ENCODE results near the gene ZNHIT3.

ZNHIT3 gene

DNA sequence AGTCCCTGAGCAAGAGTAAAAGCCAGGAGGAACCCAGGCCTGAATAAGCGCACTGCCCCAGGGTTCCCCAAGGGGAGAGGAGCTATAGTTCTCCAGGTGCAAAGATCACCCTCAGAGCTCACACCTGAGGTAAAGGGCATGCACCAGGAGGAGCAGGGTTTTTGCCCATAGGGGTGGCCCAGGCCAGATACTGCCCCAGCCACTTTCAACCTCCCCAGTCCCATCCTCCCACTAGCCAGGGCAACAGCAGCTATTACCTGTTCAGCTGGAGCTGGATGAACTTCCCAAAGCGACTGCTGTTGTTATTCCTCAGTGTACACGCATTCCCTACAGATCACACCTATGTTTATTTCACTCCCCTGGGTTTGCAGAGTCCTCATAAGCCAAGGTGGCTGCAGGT lies 28.4 kb downstream of the ZNHIT3 start:
- no peak for DNase-seq

DNA sequence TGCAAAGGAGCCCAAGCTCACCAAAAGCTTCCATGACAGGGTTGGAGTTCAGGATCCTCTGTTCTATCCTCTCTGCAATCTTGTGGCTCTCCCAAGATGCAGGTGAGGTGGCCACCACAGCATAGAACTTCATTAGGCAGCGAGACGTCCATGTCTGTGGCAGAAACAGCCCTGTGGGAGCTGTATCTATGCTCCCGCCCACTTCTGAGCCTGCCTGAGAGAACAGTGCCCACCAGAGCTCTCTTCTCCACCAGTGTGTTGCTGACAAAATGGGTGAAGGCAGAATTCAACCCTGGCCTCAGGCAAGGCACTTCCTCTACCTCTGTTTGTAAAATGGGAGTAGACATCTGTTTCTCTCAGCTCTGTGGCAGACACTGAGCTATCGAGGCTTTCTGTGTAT lies 29.4 kb downstream of the ZNHIT3 start:
- no peak for DNase-seq

DNA sequence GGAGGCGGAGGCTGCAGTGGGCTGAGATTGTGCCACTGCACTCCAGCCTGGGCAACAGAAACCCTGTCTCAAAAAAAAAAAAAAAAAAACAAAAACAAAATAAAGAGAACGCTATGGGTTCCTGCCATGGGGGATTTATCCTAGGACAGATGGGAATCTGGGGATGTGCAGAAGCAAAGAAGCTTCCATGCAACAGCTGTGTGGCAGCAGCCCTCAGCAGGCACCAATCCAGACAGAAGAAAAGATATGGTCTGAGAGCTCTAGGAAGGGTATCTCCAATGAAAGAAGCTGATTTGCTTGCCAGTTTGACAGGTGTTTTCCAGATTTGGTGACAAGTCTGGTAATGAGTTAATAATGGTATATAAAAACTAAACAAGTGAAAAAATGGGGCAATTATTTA lies 36.6 kb downstream of the ZNHIT3 start:
- no peak for DNase-seq

DNA sequence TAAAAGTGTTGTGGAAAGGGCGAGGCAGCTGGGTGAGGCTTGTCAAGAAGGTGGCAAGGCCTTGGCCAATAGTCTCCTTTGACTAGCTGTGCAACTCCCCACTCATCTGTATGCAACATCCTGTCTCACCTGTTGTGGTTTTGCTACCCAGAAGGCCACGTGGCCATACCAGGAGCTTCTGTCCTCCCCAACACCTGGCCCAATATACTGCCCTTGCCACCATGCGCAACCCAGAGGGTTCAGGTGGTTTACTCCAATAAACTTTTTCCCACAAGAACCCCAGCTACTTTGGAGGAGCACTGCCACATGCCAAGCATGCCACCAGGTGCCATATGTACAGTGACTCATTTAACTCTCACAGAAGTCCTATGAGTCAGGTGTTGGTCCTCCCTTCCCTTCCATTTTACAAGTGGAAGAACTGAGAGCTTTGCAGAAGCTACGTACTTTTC lies 38.0 kb downstream of the ZNHIT3 start:
- no peak for DNase-seq

DNA sequence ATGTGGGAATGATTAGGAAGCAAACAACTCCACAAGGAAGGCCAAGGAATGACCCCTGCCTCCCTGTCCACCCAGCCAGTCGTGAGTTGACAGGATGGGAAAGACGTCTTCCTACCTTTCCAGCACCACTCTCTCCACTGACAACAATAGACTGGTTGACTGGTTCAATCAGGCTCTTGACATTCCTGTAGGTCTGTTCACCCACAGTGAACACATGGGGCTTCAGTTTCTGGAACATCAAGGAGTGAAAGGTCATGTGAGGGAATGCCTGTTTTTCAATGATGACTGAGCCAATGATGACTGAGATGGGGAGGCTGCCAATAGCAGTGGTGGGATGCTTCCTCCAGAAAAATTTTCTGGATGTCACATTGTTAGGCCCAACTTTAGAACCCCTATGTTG lies 38.6 kb downstream of the ZNHIT3 start:
- DNase-seq, result no peak

DNA sequence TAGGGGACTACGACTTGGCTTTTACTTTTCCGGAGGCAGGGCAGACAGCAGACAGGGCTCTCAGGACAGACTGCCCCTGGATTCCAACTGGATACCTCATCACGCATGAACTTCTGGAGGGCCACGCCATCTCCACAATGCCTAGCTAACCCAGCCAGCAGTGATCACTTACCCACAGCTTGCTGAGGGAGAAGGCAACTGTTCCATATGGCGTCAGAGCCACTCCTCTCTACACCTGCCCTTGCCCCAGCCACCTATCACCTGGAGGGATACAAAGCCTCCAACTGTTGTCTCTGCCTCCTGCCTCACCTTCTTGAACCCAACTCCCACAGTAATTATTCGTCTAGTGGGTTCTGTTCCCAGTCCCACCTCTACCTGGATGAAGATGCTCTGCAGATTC lies 39.4 kb downstream of the ZNHIT3 start:
- no peak for DNase-seq

DNA sequence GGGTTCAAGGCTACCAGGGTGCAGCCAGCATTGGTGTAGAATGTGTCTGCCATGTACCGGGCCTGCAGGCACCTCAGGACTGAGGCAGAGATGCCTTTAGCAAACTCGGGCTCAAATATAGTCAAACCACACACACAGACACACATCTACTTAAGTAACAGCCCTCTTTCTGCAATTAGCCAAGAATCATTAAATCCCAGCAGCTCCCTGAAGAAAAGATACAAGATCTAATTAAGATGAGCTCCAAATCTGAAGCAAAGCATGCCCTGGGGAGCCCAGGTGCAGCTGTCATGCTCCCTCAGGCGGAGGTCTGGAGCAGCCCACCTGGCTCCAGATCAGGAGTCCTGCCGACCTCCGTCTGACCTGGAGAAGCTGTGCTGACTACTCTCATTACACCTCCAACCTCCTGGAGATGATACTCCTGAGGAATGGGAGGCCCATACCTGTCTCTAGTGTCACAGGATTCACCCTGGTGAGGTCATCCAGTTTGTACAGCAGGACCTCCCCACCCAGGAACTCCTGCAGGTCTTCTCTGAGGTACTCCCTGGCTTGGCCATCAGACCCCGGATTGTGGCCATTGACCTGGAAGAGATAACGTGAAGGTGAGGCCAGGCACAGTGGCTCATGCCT lies 41.3 kb downstream of the ZNHIT3 start:
- DNase-seq, result no peak

DNA sequence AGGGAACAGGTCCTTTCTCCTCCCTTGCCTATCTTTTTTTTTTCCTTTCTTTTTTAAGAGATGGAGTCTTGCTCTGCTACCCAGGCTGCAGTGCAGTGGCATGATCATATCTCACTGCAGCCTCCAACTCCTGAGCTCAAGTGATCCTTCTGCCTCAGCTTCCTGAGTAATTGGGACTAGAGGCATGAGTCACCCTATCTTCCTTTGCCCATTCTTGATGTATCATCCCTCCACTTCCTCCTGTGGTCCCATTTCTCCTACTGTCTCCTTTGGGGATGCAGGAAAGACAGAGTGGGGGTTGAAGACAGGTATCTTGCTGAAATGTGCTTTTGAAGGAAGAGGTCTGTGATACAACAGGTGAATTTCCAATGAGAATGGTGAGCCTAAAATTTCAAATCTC lies 42.6 kb downstream of the ZNHIT3 start:
- DNase-seq, result no peak

DNA sequence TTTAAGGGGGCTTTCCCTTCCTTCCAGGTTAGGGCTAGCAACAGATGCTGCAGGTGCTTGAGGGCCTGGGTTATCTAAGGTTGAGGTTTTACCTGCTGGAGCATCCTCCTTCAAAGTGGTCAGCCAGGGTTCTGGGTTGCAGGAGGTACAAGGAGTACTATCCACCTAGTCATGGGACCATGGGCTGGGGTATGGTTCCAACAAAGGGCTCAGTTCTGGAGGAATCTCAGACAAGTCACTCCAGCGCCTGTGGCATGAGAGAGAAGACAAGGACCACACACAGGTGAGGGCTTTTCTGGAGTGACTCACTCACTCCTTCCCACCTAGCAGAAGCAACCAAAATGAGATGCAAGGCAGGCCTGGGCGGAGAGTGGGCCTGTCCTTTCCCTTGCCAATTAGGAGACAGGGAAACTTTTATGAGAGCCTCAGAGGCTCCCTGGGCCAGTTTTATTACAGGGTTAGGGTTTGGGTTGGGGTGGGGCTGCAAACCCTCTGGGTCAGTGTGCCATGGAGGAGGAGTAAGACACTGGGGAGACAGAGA lies 46.0 kb downstream of the ZNHIT3 start:
- DNase-seq, result no peak

DNA sequence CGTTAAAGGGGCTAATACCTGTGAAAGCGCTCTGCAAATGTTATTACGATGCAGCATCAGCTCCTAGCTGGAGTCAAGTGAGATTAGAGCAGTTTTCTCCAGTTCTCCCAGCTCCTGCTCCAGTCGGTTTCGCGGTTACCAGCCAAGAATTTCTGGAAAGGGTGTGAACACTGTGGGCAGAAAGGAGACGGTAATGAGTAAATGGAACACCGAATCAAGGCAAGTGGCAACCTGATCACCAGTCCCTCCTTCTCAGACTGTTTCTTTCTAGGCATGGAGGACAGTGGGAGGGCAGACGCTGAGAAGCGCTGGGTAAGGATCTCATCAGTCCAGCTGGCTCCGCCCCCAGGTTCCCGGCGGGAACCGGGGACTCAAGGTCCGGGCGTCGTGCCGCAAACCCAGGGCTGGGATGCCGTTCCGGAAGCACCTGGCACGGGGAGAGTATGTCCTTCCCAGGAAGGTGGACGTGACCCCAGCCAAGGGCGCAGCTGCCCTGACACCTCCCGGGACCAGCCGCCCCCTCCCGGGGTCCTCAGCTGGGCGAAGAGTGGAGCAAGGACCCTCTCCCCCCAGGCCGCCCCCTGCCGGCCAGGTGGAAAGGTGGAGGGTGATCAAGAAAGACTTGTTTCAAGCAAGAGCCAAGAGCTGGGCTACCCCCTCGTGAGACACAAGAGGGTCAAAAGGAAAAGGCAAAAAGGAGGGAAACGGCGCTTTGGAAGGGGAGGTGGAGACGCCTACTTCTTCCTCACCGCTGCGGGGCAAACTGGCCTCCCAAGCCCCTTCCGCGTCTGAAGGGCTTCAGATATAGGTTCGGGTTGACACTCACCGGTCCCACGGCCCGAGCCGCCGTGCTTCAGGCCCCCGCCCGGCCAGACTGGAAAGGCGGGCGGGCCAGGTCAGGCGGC lies 47.7 kb downstream of the ZNHIT3 start:
- peak; percentile 42 for DNase-seq

DNA sequence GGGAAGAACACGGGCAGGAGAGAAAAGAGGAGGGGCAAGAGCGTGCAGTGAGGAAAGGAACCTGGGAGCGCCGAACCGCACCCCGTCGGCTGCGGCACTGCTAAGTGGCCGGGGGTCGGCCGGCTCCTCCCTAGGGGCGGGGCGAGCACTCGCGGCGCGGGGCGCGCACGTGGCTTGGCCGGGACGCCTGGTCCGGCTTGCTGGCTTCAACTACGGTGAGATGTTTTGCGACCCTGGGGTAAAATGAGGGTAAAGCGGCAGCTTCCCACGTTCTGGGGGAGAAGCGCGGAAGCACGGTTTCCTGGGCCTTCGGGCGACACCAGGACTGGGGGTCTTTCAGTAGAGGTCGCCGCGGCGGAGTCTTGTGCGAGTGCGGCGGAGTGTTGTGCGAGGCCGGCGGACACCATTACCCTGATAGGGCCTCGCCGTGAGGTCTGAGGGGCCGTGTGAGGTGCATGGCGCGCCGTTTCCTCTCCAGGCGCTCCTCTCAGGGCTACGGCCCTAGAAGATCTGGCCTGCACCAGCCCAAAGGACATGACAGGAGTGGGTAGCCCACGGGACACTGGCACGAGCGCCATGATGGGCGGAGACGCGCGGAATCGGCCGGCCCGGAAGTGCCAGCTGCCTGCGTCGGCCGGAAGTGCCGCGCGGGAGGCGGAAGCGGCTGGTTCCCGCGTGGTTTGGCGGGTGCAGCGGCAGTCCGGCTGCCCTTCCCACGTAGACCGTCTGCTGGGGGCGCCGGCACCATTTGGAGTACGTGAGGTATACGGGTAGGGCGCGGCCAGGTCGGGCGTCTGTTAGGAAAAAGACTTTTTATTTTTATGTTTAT lies 48.6 kb downstream of the ZNHIT3 start, which contains the start of the genes MYO19 and PIGW:
TSS of gene MYO19 (minus strand) at position 29 of the 829 bp plus-strand sequence. CDS start 2,330 bp downstream, outside the sequence.
TSS of gene PIGW (plus strand) at position 148 of the 829 bp plus-strand sequence. CDS start 2,115 bp downstream, outside the sequence.
- peak; percentile 68 for DNase-seq

DNA sequence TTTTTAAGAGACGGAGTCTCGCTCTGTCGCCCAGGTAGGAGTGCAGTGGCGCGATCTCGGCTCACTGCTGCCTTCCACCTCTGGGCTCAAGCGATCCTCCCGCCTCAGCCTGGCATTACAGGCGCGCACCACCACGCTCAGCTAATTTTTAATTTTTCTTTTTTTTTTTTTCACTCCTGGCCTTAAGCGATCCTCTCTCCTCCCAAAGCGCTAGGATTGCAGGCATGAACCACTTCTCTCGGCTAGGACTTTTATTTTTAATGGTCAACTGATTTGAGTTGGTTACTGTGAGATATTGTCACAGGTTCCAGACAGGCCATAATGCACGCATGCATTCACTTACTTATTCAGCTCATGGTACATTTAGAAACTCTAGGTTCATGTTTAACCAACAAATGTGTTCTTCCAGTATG lies 49.2 kb downstream of the ZNHIT3 start:
- no peak for DNase-seq

DNA sequence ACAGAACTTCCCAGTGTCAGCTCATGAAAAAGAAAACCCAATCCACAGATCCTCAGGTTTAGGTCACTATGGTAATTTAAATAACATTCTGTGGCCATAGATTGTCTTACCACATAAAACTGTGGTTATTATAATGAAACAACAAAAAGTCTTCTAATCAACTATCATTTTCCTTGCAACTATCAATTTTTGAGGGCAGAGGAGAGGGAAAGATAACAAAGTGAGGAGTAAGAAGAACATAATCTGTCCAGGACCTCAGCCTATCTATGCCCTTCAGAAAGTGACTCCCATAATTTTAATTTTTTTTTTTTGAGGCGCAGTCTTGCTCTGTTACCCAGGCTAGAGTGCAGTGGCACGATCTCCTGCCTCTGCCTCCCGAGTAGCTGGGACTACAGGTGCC lies 54.2 kb downstream of the ZNHIT3 start:
- DNase-seq, result no peak

DNA sequence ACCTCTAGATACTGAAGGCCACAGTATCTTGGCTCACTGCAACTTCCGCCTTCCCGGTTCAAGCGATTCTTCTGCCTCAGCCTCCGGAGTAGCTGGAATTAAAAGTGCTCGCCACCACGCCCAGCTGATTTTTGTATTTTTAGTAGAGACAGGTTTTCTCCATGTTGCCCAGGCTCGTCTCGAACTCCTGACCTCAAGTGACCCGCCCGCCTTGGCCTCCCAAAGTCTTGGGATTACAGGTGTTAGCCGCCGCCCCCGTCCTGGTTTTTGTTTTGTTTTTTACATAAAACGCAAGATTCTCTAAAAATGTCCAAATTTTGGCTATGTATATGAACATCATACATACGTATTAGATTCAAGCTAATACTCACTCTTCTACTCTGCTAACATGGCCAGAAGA lies 56.3 kb downstream of the ZNHIT3 start:
- DNase-seq, result no peak

DNA sequence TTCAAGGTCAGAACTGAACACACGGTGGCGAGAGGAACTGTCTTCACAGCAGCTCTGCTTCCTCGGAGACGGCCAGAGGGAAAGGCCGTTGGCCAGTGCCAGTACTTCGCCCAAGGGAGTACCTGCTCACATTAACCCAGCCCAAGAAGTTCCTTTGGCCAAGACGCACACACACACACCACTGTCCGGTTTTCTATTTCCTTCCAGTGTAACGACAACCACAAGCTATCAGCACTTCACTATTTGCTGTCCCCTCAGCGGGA lies 57.5 kb downstream of the ZNHIT3 start:
- no peak for DNase-seq

DNA sequence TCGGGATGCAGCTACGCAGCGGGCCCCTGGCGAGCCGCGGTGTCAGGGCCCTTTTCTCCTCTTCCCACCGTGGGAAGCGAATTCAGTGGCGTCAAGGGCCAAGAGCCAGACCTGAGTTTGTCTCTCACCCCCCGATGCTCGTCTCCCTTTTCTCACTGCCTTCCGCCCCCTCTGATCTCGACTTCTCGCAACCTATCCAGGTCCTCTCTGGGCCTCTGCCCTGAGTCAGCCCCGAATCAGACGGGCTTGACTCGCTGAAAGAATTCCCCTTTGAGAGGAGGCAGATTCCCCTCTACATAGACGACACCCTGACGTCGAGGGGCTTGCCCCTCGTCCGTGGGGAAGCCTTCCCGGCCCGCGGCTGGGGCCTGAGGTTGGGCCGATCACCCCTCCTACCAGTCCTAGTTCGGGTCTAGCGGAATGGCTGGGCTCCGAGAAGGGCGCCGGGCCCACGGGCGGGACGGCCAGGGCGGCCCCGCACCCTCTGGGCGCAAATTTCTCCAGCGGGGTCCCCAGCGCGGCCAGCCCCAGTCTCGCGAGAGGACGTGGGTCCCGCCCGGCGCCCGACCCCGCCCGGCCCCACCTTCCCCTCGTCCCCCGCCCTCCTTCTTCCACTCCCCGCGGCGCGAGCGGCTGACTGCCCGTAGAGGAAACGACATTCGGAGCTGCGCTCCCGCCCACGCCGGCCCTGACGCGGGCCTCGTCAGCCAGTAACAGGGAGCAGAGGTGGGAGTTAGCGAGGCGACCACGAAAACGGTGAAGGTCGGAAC lies 58.0 kb downstream of the ZNHIT3 start, which contains the start of gene GGNBP2:
TSS of gene GGNBP2 (plus strand) at position 613 of the 770 bp plus-strand sequence. CDS start 806 bp downstream, outside the sequence.
- DNase-seq, result peak; percentile 28

DNA sequence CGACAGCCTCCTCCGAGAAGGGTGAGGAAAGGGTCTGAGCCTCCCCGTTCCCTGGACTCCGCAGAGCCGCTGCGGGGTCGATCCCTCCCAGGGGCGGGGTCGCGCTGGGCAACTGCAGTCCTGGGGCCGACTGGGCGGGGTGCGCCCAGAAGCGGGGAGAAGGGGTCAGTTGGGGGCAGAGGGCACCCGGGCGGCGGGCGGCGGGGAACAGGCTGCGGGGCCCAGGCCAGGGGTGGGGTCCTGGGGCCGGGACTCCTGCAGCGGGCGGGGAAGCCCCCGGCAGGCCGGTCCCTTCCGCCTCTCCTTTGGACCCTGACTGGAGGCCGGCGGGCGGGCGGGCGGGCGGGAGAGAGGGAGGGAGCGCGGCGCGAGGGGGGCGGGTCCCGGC lies 58.6 kb downstream of the ZNHIT3 start:
- no peak for DNase-seq
